HCT116 (cell line): ENCODE data around the gene SBF2.

Experiments
- CBX3 ChIP-seq: IDR thresholded peaks from 2 replicates; pipeline ENCODE4 v1.6.1; 2012; ENCODE audit warnings: low read depth
- POLR2A ChIP-seq: IDR thresholded peaks from 2 replicates; pipeline ENCODE4 v1.7.0; 2011; ENCODE audit warnings: borderline replicate concordance; ENCODE audit not compliant: insufficient read depth, insufficient read length; ENCODE audit errors: extremely low read depth
- RAD21 ChIP-seq: IDR thresholded peaks from 2 replicates; pipeline ENCODE4 v1.6.1; 2012; ENCODE audit warnings: low read depth, mild to moderate bottlenecking
- SIN3A ChIP-seq: IDR thresholded peaks from 2 replicates; pipeline ENCODE4 v1.6.1; 2012; ENCODE audit warnings: low read depth
- TF ChIP-seq, protein P1 (sequence below), 3 experiments: fragments of 200-600 bp in 1 of 3; sonication (generic) in 1 of 3; IDR thresholded peaks in 2 of 3; conservative IDR thresholded peaks in 1 of 3; 2 replicates each; pipeline ENCODE4 v1.5.1; 2012 to 2017; ENCODE audit warnings: low read depth in 2 of 3, low read length in 2 of 3, antibody characterized with exemption in 1 of 3, borderline replicate concordance in 1 of 3, control low read depth in 1 of 3, mild to moderate bottlenecking in 1 of 3, mixed read lengths in 1 of 3, mixed run types in 1 of 3, moderate library complexity in 1 of 3; ENCODE audit not compliant: insufficient read depth in 1 of 3
- TF ChIP-seq, protein P2 (sequence below): IDR thresholded peaks from 2 replicates; pipeline ENCODE4 v1.6.1; 2012; ENCODE audit warnings: low read depth

DNA sequence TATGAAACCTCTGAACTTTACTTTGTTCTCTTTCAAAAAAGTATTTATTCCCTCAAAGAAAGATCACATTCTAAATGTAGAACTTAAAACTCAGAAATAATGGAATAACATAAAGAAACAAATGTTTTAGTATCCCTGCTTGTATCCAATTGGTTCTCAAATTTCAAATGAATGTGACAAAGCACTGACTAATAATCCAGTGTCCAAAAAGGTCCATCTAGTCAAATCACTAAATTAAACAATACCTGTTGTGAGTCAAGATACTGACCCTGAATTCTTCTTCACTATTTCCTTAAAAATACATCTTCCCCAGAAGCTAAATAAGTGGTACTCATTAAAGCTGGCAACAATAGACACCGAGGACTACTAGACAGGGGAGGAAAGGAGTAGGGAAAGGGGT lies 313.1 kb downstream of the SBF2 start:
- TF ChIP-seq SIN3A (no peak), POLR2A (no peak), RAD21 (no peak), CBX3 (no peak)
- TF ChIP-seq, protein P1, sequence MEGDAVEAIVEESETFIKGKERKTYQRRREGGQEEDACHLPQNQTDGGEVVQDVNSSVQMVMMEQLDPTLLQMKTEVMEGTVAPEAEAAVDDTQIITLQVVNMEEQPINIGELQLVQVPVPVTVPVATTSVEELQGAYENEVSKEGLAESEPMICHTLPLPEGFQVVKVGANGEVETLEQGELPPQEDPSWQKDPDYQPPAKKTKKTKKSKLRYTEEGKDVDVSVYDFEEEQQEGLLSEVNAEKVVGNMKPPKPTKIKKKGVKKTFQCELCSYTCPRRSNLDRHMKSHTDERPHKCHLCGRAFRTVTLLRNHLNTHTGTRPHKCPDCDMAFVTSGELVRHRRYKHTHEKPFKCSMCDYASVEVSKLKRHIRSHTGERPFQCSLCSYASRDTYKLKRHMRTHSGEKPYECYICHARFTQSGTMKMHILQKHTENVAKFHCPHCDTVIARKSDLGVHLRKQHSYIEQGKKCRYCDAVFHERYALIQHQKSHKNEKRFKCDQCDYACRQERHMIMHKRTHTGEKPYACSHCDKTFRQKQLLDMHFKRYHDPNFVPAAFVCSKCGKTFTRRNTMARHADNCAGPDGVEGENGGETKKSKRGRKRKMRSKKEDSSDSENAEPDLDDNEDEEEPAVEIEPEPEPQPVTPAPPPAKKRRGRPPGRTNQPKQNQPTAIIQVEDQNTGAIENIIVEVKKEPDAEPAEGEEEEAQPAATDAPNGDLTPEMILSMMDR (IDR thresholded peaks at IDR 0.05 in 2 of 3, conservative IDR thresholded peaks at IDR 0.05 in 1 of 3; ENCODE audit: borderline replicate concordance in 1 of 3, insufficient read depth in 1 of 3, low read depth in 2 of 3, low read length in 2 of 3): no peak
- TF ChIP-seq, protein P2, sequence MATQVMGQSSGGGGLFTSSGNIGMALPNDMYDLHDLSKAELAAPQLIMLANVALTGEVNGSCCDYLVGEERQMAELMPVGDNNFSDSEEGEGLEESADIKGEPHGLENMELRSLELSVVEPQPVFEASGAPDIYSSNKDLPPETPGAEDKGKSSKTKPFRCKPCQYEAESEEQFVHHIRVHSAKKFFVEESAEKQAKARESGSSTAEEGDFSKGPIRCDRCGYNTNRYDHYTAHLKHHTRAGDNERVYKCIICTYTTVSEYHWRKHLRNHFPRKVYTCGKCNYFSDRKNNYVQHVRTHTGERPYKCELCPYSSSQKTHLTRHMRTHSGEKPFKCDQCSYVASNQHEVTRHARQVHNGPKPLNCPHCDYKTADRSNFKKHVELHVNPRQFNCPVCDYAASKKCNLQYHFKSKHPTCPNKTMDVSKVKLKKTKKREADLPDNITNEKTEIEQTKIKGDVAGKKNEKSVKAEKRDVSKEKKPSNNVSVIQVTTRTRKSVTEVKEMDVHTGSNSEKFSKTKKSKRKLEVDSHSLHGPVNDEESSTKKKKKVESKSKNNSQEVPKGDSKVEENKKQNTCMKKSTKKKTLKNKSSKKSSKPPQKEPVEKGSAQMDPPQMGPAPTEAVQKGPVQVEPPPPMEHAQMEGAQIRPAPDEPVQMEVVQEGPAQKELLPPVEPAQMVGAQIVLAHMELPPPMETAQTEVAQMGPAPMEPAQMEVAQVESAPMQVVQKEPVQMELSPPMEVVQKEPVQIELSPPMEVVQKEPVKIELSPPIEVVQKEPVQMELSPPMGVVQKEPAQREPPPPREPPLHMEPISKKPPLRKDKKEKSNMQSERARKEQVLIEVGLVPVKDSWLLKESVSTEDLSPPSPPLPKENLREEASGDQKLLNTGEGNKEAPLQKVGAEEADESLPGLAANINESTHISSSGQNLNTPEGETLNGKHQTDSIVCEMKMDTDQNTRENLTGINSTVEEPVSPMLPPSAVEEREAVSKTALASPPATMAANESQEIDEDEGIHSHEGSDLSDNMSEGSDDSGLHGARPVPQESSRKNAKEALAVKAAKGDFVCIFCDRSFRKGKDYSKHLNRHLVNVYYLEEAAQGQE: no peak
